NCI-H82 treated with DMSO at 0.1 percent for 48 hours (cell line): ENCODE data around the gene MTIF3.

Experiments
- DNase-seq: peaks from one replicate; lab custom pipeline; 2025; ENCODE audit not compliant: unreplicated experiment; lab: John Stamatoyannopoulos, UW

Gene MTIF3, protein sequence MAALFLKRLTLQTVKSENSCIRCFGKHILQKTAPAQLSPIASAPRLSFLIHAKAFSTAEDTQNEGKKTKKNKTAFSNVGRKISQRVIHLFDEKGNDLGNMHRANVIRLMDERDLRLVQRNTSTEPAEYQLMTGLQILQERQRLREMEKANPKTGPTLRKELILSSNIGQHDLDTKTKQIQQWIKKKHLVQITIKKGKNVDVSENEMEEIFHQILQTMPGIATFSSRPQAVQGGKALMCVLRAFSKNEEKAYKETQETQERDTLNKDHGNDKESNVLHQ

DNA sequence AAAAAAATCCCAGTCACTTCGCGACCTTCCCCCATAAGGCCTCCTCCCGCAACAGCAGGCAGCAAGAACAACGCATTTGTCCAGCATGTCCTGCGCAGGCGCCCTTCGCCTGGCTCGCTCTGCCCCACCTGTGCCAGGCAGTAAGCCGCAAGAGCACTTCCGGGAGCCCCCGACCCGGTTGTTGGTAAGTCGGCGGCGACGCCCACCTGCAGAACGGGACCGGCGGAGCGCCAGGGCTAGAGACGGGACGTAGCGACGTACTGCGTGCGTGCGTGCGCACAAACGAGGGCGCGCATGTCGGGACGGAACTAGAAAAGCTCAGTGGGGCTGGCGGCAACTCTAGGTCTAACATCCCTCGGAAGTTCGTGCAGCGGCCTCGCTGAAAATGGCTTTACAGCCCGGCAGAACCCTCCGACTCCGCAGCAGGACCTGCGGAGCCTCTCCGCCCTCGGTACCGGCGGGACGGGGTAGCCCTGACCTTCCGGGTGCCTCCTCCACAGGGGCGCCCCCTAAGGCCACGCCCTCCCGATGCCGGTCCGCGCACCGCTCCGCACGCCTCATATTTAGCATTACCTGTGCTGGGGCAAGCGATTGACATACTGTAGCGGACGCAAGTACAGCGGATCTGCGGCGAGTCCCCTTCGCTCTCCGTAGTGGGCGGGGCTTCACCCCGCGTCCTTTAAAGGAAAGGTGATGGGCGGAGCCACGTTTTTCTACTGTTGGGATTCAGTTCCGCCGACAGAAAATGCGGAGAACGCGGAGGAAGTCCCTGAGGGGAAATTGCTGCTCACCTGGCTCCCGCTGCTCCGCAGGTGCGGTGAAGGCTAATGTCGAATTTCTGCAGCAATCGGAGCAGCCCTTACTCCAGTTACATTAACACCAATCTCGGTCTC is at the start of gene MTIF3:
Gene MTIF3 (minus strand): TSS at position 629 of the 893 bp plus-strand sequence. CDS start 10,116 bp downstream, outside the sequence.
- DNase-seq = peak; percentile 88

DNA sequence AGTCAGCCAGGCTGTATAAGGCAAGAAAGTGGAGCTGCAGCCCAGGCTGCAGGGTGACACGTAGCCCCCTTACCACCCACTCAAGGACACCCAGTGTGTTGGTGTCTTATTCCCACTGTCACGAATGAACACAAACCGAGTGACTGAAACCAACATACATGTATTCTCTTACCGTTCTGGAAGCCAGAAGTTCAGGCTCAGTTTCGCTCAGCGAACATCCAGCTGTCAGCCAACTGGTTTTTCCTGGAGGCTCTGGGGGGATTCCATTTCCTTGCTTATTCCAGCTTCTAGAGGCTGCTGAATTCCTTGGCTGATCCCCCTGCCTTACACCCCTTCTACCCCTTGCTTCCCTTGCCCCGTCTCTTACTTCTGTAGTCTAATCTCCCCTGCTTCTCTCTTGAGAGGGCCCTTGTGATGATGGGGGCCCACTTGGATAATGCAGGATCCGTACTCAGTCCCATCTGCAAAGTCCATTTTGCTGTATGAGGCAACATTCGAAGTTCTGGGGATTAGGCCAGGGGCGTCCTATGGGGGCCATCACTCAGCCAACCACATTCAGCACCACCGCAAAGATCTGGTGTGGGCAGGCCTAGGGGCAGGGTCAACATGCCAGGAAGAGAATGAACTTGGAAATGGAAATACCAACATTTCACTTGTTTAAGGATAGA is 47.3 kb upstream of the MTIF3 start:
- DNase-seq = no peak

DNA sequence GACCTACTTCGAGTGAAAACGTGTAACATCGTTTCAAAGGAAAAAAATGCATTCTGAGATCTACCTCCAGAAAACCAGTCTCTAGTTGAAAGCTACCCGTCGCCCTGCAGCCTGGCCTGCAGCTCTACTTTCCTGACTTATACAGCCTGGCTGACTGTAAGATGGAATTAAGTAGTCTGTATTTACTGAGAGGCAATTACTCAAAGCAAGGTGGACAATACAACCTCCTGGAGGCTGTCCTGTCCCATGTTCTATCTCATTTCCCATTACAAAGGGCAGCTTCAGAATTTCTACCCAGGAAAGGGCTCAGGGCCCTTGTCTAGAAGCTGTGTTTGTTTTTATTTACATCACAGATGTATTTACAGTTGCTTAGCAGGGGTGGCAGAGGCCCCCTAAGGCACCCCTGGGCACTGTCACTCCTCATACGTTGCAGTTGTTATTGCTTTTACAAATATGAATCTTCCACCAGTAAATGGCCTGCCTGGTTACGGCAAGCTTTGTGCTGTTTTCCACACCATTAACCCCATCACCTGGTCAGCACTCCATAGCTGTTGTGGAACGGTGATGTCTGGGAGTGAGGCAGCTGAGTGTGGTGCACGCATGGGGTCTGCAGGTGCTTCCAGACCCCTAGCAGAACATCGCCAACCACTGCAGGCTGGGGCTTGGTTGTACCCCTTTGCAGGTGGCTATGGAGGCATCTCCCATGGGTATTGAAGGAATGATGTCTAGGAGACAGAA is 46.3 kb upstream of the MTIF3 start:
- DNase-seq = no peak

DNA sequence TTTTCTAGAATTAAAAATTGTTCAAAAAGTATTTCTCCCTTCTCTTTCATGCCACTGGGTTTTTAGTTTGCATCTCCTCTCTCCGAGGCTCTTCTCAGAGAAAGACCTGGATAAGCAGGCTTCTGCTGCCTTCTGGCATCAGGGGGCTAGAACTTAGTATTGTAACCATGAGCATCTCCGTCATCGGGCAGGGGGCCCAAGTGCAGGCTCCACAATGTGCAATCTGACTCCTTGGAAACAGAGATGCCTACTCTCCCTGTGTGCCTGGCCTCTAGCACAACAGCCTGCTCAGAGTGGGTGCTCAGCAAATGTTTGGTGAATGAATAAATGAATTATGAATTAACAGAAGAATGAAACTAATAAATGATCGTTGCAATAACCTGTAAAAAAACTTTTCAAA is 45.6 kb upstream of the MTIF3 start:
- no peak for DNase-seq

DNA sequence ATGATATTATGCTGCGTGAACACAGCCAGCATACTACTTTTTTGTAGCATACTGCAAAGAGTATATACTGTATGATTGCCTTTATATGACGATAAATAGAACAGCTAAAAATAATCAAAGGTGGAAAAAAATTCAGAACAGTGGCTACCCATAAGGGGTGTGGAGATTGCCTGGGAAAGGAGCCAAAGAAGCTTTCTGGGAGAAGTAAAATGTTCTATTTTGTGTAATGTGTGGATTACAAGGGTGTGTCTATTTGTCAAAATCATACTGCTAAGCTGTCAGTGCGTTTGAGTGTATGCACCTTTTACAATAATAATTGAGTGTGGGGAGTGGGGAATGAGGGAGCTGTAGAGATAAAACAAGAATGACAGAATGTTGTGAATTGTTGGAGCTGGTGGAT is 45.2 kb upstream of the MTIF3 start:
- no peak for DNase-seq

DNA sequence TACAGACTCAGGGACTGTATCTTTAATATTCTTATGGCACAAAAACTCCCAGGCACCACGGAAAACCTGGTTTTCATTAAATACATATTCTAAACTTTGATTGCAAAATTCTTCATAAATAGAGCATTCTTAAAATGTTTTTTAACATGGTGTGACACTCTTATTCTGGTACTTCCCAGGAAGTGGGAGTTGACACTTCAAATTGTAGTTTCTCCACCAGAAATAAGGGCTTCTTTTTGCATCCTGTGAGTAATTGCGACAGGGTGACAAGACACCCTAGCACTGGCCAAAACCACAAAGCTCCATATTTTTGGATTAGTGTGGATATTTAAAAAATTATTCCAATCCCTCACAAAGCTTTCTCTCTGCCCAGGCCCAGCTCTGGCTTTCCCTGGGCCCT is 43.6 kb upstream of the MTIF3 start:
- no peak for DNase-seq

DNA sequence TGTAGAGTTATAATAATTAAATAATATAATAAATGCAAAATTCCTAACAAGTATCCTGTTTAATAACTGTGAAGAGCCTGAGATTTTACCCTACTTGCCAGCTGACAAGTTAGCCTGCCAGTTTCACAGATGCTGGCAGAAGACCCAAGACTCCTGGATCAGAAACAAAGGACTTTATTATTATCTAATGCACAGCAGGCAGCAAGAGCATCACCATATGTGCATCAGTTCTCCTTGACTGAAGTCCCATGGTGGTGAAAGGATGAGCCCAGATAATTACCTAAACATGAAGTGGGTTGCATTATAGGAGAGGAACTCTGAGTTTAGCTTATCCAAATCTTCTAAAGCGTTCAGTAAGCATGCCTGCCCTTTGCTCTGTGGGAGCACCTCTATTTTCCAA is 39.1 kb upstream of the MTIF3 start:
- DNase-seq = no peak

DNA sequence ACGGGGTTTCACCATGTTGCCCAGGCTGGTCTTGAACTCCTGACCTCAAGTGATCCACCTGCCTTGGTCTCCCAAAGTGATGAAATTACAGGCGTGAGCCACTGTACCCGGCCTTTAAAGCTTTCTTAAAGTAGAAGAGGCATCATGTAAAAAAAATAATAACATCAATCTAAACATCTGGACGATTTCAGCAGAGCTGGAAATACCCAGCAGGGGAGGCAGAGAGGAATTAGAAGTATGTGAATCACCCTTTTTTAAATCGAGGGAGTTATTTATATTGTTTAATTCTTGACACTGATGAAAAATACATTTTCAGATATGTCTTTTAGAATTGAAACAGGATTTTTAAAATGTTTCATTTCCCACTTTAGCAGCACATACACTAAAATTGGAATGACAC is 37.4 kb upstream of the MTIF3 start:
- DNase-seq = no peak

DNA sequence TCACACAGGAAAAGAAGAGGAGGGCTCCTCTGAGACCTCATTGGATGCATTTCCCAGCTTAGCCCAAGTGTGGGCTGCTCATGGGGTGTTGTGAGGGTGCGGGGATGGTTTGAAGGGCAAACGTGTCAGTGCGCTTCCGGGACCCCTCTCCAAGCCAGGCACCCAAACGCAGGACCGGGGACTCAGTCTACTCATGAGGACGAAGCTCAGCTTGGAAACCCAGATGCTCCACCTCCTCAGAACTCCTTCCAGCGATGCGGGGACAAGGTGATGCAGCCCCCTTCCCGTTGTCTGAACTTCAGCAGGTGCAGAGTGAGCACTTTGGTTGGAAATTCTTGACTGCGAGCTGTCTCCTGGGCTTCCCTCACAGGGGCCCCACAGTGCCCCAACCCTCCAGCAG is 33.1 kb upstream of the MTIF3 start:
- no peak for DNase-seq

DNA sequence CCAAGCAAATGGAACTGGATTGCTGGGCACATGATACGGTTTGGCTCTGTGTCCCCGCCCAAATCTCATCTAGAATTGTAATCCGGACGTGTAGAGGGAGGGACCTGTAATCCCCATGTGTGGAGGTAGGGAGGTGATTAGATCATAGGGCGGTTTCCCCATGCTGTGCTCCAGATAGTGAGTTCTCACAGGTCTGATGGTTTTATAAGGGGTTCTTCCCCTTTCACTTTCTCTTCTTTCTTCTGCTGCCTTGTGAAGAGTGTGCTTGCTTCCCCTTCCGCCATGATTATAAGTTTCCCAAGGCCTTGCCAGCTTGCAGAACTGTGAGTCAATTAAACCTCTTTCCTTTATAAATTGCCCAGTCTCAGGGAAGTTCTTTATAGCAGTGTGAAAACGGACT is 32.6 kb upstream of the MTIF3 start:
- DNase-seq = no peak

DNA sequence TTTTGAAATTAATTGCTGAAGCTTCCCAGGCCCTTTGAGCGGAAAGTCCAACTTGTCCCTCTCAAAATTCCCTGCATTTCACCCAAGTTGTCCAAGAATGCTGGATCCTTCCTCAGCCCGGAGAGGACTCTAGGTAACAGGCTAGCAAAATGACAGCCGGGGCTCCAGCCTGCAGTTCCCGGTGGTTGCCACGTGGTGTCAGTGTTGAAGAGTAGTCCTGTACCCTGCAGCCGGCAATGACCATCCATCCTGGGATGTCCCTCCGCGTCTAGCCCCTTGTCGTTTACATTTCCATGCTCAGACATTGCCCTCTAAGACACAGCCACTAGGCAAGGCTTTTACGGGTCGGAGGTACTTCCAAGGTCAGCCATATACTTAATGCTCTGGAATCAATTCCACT is 31.4 kb upstream of the MTIF3 start:
- no peak for DNase-seq

DNA sequence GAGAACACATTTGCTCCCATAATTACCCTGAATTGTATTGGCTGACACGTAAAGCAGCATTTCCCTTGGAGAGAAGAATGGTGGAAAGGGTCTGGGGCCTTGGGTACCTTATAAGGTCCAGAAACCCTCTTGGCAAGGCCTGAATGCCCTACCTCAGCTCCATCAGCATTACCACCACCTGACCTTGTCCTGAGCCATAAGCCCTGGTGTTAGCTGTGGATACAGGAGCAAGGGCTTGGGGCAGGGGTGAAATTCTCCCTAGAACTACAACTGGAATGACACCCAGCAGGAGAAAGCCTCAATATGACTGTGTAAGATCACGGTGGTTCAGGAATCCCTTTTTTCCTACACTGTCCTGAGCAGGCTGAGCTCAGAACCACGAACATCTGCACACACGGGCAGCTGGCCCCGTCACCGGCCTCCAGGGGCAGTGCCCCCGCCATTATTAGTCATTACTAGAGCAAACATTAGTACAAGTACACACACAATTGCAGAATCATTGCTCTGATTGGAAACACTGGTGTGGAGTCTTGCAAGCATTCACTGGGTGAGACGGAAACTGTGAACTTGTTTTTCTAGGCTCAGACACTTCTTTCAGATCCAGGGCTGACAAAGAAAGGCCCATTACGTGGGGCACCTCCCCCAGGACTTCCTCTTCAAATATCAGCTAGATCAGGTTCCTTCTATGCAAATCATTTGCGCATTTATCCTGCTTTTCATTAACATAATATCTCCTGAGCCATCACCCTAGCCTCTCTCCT is 26.8 kb upstream of the MTIF3 start:
- DNase-seq = no peak

DNA sequence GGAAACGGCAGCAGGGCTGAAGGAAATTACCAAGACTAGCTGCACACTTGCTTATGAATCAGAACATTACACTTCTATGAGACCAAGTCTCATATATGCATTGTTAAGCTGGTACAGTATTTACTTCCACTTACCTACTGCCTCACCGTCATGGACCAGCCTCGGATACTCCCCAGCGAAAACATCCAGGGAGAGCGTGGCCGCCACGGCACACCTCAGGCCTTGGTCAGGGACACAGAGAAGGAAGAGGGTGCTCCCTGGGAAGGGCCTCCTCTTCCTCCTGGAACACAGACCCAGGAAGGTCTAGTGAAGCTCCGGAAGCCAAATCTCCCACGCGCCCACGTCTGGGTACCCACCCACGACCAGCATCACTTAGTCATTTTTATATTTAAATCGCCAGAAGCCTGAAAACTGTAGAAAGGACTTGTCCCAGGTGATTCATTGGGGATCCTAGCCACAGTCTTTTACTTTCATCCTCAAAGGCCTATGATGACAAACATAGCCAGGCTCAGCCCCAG is 24.4 kb upstream of the MTIF3 start:
- DNase-seq = no peak

DNA sequence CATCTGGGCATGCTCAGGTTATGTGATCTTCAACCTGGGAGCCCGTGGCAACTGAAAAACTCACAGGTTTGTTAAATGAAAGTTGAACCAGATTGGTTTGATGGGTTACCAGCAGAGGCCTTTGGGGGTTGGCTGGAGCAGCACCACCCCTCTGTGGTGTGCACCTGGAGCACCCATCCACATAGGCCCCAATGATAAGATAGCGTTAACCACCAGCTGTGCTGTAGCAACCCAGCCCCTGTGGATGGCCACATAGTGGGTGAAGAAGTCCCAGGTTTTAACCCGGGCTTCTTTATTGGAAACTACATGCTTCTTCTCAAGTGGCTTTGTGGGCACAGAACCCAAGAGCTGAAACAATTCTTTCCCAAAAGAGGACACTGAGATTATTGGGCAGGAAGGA is 22.6 kb upstream of the MTIF3 start:
- no peak for DNase-seq

DNA sequence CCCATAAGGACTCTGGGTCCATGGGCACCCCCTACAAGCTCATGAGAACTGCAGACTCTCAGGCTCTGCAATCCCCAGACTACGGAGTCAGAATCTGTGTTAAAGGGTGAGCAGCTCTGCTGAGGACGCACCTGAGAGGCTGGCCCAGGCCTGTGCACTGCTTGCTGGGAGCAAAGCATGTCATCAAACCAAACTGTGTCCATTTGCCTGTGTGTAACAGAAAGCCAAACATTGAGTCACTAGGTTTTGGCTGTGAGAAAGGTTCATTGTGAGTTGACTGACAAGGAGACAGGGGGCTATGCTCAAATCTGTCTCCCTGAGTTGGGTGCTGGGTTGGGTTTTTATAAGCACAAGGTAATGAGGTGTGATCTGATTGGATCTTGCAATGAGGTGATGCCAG is 22.1 kb upstream of the MTIF3 start:
- DNase-seq = no peak

DNA sequence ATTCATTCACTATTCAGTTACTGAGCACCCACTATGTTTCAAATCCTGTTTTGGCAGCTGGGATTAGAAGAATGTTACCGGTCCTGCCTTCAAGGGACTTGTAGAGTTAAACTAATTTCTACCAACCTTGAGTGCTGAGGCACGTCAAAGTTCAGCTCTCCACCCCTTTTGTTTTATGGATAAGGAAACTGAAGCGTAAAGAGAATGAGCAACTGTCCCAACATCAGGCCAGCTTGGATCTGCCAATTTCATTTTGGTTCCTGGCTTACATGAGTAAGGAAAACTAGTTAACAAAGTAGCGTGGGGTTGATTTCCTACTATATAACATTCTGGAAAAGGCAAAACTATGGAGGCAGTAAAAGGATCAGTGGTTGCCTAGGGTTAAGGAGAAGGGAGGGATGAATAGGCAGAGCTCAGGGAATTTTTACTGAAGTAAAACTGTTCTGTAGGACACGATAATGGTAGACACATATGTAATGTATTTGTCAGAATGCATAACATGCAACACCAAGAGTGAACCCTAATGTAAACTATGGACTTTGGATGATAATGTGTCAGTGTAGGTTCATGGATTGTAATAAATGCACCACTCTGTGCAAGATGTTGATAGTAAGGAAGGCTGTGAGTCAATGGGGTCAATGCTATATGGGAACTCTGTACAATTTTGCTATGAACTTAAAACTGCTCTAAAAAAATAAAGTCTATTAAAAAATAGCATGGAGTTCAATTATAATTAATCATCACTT is 19.9 kb upstream of the MTIF3 start:
- DNase-seq = no peak

DNA sequence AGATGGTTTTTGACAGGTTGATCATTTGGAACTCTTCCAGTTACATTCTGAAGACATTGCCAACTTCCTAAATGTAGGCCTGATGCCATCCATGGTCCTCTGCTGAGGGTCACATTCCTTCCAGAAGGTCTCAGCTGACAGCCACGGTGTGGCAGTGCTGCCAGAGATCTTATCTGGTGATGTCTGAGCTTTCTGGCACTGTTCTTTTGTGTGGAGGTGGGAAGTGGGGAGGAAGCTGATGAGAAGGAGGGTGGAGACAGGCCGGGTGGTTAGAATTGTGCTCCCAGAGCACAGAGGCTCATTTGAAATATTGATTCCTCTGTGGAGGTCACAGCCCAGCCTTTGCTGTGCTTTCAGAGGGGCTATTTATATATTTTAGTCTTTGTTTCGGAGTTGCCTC is 16.1 kb upstream of the MTIF3 start:
- DNase-seq = no peak

DNA sequence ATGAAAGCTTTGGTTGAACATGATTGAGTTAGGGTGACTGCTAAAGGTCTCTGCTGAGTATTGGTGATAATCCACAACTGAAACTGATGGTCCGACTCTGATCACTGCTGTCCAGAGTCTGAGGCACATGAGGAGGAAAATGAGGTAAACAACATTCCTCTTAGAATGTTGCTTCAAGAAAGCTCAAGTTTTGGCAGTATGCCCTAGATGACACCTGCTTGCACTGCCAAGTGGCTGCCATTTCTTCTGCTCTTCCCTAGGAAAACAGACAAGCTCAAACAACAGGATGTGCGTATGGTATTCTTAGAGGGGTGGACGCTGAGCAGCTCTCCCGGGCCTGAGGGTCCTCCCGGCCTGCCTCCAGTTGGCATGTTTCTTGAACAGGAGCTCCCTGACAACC is 15.2 kb upstream of the MTIF3 start:
- DNase-seq = no peak

DNA sequence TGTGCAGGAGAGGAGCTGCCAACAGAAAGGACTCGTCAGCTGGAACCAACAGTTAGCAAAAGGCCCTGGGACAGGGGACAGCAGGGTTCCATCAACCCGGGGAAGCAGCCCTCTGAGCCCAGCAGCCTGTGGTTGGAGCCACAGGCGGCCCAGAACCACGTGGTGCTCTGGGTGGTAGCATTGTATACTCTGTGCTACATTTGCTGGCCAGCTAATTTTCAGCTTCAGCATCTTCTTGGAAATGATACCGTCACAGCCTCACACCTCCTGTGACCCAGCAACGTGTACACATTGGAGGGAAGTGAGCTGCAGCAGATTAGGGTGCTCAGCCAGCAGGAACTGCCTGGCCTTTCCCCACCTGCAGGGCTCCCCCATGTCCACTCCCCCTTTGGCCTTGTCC is 13.1 kb upstream of the MTIF3 start:
- no peak for DNase-seq
